Panc1 (cell line): ENCODE data around the gene ATP2B2. TPM values are rescaled to one million over a fixed set of nuclear protein-coding genes. Genes with fewer than 3 reads are reported as not detected.

Source experiments
- ATAC-seq: fragments of 200-7000 bp; cut with Tn5 transposase; 2 replicates; pipeline ENCODE4 v1.9.1; 2020; ENCODE audit warnings: mild to moderate bottlenecking, moderate library complexity
- BruUV-seq: library from RNA; stranded (reverse); fragments of 400-500 nt; replicated peaks from 2 replicates; lab custom pipeline; 2021; lab: Mats Ljungman, UMichigan
- CTCF ChIA-PET: fragments of 300-600 bp; sonication (Branson Sonifier 250); formaldehyde crosslinking; loops from one replicate; lab custom pipeline; 2022; ENCODE audit warnings: antibody characterized with exemption; lab: Charles Lee
- POLR2A ChIA-PET: fragments of 300-600 bp; sonication (Branson Sonifier 250); formaldehyde crosslinking; loops from one replicate; lab custom pipeline; 2022; ENCODE audit warnings: antibody characterized with exemption; lab: Charles Lee
- DNase-seq: peaks from one replicate; pipeline ENCODE4 v3.0.0-alpha.2; 2010; ENCODE audit warnings: low read depth, low spot score
- H3K27ac ChIP-seq: 2 replicates; pipeline ENCODE4 v1.5.1; 2011; ENCODE audit warnings: mild to moderate bottlenecking, low read length, inconsistent platforms
- H3K27me3 ChIP-seq: fragments of 200-500 bp; sonication (Bioruptor generic); 2 replicates; pipeline ENCODE4 v1.6.0; 2014; ENCODE audit warnings: low read length, inconsistent platforms; ENCODE audit not compliant: control insufficient read depth, insufficient read depth
- H3K36me3 ChIP-seq: fragments of 200-500 bp; sonication (Bioruptor generic); 2 replicates; pipeline ENCODE4 v1.5.1; 2014; ENCODE audit warnings: inconsistent platforms, mild to moderate bottlenecking, low read length, moderate library complexity; ENCODE audit not compliant: control insufficient read depth, insufficient read depth
- H3K4me1 ChIP-seq: 2 replicates; pipeline ENCODE4 v1.5.1; 2011; ENCODE audit warnings: inconsistent platforms, mild to moderate bottlenecking, low read length, moderate library complexity; ENCODE audit not compliant: control insufficient read depth, insufficient read depth
- H3K4me3 ChIP-seq, 2 experiments: 2 replicates each; pipeline ENCODE4 v1.5.1; 2011 to 2012; ENCODE audit warnings: low read depth in 2 of 2, low read length in 2 of 2, mild to moderate bottlenecking in 2 of 2, inconsistent platforms in 1 of 2, moderate library complexity in 1 of 2
- H3K9me3 ChIP-seq: fragments of 200-500 bp; sonication (Bioruptor generic); 2 replicates; pipeline ENCODE4 v1.5.1; 2014; ENCODE audit warnings: low read depth, mild to moderate bottlenecking, inconsistent platforms, low read length, moderate library complexity; ENCODE audit not compliant: control insufficient read depth, insufficient read depth
- POLR2AphosphoS5 ChIP-seq: IDR thresholded peaks from 2 replicates; pipeline ENCODE4 v1.6.1; 2012; ENCODE audit warnings: mild to moderate bottlenecking, low read depth, low read length, moderate library complexity
- SIN3A ChIP-seq: IDR thresholded peaks from 2 replicates; pipeline ENCODE4 v1.6.1; 2012; ENCODE audit warnings: low read depth, mild to moderate bottlenecking, low read length, moderate library complexity, borderline replicate concordance; ENCODE audit not compliant: insufficient read depth
- TCF7L2 ChIP-seq: IDR thresholded peaks from 2 replicates; pipeline ENCODE4 v1.6.1; 2011; ENCODE audit warnings: mild to moderate bottlenecking, low read depth, low read length, inconsistent platforms
- in situ Hi-C: cut with HindIII; loops from 2 replicates; pipeline ENCODE4 v1.10.0; 2016; ENCODE audit warnings: low sequenced_read_pairs, low pct_unique_long_range_greater_than_20kb
- intact Hi-C: fragments of 100-400 bp; cut with micrococcal nuclease; formaldehyde crosslinking; loops from one replicate; pipeline ENCODE4 v1.10.0; 2022; ENCODE audit not compliant: unreplicated experiment
- total RNA-seq: library from RNA; stranded (reverse); gene quantifications from one replicate; pipeline ENCODE4 v1.2.1, GENCODE V29; 2021; ENCODE audit not compliant: unreplicated experiment
- TF ChIP-seq, protein P1 (sequence below): fragments of 450-650 bp; IDR thresholded peaks from 2 replicates; pipeline ENCODE4 v1.5.1; 2017; ENCODE audit warnings: mild to moderate bottlenecking
- TF ChIP-seq, protein P2 (sequence below), 2 experiments: IDR thresholded peaks; 2 replicates each; pipeline ENCODE4 v1.6.1; 2011 to 2012; ENCODE audit warnings: low read depth in 2 of 2, control low read depth in 1 of 2, low read length in 1 of 2, mild to moderate bottlenecking in 1 of 2, moderate library complexity in 1 of 2; ENCODE audit not compliant: insufficient read depth in 1 of 2

Gene ATP2B2
- total RNA-seq, 1 experiment from 2014 or later, result not detected

DNA sequence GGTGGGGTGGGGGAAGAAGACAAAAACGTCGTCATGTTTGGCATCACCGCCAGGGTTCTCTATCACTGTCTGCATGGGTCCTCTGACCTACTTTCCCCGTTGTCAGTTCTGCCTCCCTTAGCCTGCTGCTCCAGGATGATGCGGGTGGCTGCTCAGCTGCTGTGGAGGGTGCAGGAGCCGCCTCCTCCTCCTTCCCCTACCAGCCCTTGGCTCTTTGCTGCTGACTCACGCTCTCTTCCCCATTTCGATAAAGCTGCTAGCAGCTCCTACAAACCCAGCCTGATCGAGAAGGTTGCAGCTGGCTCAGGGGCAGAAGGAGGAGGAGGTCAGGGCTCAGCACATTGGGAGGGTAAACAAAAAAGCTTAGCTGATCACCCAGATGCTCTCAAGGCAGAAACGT lies 135.0 kb downstream of the ATP2B2 start:
- TF ChIP-seq POLR2AphosphoS5 (no peak), TCF7L2 (no peak), SIN3A (no peak)
- TF ChIP-seq, protein P1, sequence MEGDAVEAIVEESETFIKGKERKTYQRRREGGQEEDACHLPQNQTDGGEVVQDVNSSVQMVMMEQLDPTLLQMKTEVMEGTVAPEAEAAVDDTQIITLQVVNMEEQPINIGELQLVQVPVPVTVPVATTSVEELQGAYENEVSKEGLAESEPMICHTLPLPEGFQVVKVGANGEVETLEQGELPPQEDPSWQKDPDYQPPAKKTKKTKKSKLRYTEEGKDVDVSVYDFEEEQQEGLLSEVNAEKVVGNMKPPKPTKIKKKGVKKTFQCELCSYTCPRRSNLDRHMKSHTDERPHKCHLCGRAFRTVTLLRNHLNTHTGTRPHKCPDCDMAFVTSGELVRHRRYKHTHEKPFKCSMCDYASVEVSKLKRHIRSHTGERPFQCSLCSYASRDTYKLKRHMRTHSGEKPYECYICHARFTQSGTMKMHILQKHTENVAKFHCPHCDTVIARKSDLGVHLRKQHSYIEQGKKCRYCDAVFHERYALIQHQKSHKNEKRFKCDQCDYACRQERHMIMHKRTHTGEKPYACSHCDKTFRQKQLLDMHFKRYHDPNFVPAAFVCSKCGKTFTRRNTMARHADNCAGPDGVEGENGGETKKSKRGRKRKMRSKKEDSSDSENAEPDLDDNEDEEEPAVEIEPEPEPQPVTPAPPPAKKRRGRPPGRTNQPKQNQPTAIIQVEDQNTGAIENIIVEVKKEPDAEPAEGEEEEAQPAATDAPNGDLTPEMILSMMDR, result no peak
- TF ChIP-seq, protein P2, sequence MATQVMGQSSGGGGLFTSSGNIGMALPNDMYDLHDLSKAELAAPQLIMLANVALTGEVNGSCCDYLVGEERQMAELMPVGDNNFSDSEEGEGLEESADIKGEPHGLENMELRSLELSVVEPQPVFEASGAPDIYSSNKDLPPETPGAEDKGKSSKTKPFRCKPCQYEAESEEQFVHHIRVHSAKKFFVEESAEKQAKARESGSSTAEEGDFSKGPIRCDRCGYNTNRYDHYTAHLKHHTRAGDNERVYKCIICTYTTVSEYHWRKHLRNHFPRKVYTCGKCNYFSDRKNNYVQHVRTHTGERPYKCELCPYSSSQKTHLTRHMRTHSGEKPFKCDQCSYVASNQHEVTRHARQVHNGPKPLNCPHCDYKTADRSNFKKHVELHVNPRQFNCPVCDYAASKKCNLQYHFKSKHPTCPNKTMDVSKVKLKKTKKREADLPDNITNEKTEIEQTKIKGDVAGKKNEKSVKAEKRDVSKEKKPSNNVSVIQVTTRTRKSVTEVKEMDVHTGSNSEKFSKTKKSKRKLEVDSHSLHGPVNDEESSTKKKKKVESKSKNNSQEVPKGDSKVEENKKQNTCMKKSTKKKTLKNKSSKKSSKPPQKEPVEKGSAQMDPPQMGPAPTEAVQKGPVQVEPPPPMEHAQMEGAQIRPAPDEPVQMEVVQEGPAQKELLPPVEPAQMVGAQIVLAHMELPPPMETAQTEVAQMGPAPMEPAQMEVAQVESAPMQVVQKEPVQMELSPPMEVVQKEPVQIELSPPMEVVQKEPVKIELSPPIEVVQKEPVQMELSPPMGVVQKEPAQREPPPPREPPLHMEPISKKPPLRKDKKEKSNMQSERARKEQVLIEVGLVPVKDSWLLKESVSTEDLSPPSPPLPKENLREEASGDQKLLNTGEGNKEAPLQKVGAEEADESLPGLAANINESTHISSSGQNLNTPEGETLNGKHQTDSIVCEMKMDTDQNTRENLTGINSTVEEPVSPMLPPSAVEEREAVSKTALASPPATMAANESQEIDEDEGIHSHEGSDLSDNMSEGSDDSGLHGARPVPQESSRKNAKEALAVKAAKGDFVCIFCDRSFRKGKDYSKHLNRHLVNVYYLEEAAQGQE (IDR thresholded peaks at IDR 0.05; ENCODE audit: insufficient read depth in 1 of 2, low read depth in 2 of 2, low read length in 1 of 2), result no peak
- no TSS peak for BruUV-seq
- H3K27ac ChIP-seq, result no peak overlapping the region
- H3K4me3 ChIP-seq, result no peak overlapping the region
- no peak for ATAC-seq
- H3K9me3 ChIP-seq, result no peaks in the 10 kb centered on the region
- no peaks in the 10 kb centered on the region for H3K27me3 ChIP-seq
- no peak for DNase-seq
- intact Hi-C loops, result no loop called here
- no peaks in the 10 kb centered on the region; the same call in 1 of the 2 replicates for H3K4me1 ChIP-seq
- ChIA-PET CTCF (no interaction called here), POLR2A (no interaction called here)
- no peaks in the 10 kb centered on the region for H3K36me3 ChIP-seq
- in situ Hi-C loops, result no loop called here

DNA sequence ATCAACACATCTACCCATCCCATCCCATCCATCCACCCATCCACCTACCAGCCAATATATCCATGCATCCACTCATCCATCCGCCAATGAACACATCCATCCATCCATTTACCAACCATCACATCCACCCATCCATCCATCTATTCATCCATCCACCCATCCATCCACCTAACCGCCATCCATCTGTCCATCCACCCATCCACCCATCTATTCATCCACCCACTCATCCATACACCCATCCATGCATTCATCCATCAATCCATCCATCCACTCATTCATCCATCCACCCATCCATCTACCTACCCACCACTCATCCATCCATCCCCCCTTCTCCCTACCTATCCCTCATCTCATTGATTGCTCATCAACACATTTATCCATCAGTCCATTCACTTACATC lies 136.9 kb downstream of the ATP2B2 start:
- ATAC-seq (no peak), DNase-seq (no peak)
- Histone ChIP-seq H3K4me3 (no peak overlapping the region), H3K27me3 (no peaks in the 10 kb centered on the region), H3K4me1 (no peaks in the 10 kb centered on the region), H3K9me3 (no peaks in the 10 kb centered on the region), H3K27ac (no peak overlapping the region), H3K36me3 (no peaks in the 10 kb centered on the region)
- no peak for TF ChIP-seq TCF7L2
- TF ChIP-seq POLR2AphosphoS5, result no peak
- no peak for TF ChIP-seq SIN3A
- TF ChIP-seq, protein P1, result no peak
- TF ChIP-seq, protein P2 (IDR thresholded peaks at IDR 0.05; ENCODE audit: insufficient read depth in 1 of 2, low read depth in 2 of 2, low read length in 1 of 2), result no peak
- POLR2A ChIA-PET, result no interaction called here
- in situ Hi-C loops (no loop called here), intact Hi-C loops (no loop called here)
- CTCF ChIA-PET, result no interaction called here
- BruUV-seq, result no TSS peak
